RCC 7860 (cell line): Measurements from ENCODE around the gene MAGEA2.
"Not testable (repeated sequence)": the region's sequence is repeated elsewhere in the genome, so short reads cannot be mapped to it uniquely, and the experiment has no call there.

Source experiments
- DNase-seq: peaks from one replicate; pipeline ENCODE4 v3.0.0-alpha.2; 2015; ENCODE audit warnings: low spot score
- FAIRE-seq: peaks from 2 replicates; lab custom pipeline; 2012; peaks lifted over from hg19 to GRCh38; lab: Jason Lieb, UNC

The MAGEA2 gene

GRCh38 chrX:152753686-152754650 lies at the start of gene MAGEA2:
MAGEA2 (minus strand) TSS chrX:152753842; CDS start chrX:152751363, 2,479 bp downstream.
- not testable (repeated sequence) for DNase-seq, FAIRE-seq

- FAIRE-seq (no peak), DNase-seq (no peak)
Measured at GRCh38 chrX:152798945-152799344, 45.3 kb upstream of the MAGEA2 start.

GRCh38 chrX:152787062-152787461 lies 33.4 kb upstream of the MAGEA2 start:
- FAIRE-seq, DNase-seq: not testable (repeated sequence)

GRCh38 chrX:152769549-152770289 lies 16.1 kb upstream of the MAGEA2 start, which contains the start of gene MAGEA6:
MAGEA6 (minus strand) TSS chrX:152769689; CDS start chrX:152767650, 2,039 bp downstream.
- not testable (repeated sequence) for FAIRE-seq, DNase-seq

- not testable (repeated sequence) for FAIRE-seq
Measured at GRCh38 chrX:152766562-152766961, 12.9 kb upstream of the MAGEA2 start.

GRCh38 chrX:152761582-152761981 lies 7.9 kb upstream of the MAGEA2 start:
- not testable (repeated sequence) for DNase-seq, FAIRE-seq

More at GRCh38 chrX:152766562-152766961, 12.9 kb upstream of the MAGEA2 start:
- not testable (repeated sequence) for DNase-seq

- FAIRE-seq, DNase-seq: not testable (repeated sequence)
Measured at GRCh38 chrX:152759544-152759943, 5.9 kb upstream of the MAGEA2 start.

- FAIRE-seq, DNase-seq: not testable (repeated sequence)
Measured at GRCh38 chrX:152758918-152759317, 5.3 kb upstream of the MAGEA2 start, which contains the start of gene CSAG3. CSAG3 (plus strand) TSS chrX:152759218.

- FAIRE-seq, DNase-seq: not testable (repeated sequence)
Measured at GRCh38 chrX:152754871-152755270, 1.2 kb upstream of the MAGEA2 start.

- FAIRE-seq, result no peak
- no peak for DNase-seq
Measured at GRCh38 chrX:152738560-152738959, 15.1 kb downstream of the MAGEA2 start.

GRCh38 chrX:152736528-152736927 lies 17.1 kb downstream of the MAGEA2 start:
- not testable (repeated sequence) for DNase-seq, FAIRE-seq

GRCh38 chrX:152735860-152736511 lies 17.7 kb downstream of the MAGEA2 start:
- FAIRE-seq (no peak), DNase-seq (no peak)

GRCh38 chrX:152735101-152735500 lies 18.5 kb downstream of the MAGEA2 start:
- DNase-seq, result no peak
- no peak for FAIRE-seq

GRCh38 chrX:152734143-152734858 lies 19.3 kb downstream of the MAGEA2 start:
- not testable (repeated sequence) for DNase-seq, FAIRE-seq

GRCh38 chrX:152733261-152733975 lies 20.2 kb downstream of the MAGEA2 start, which contains the start of the genes CSAG1 and MAGEA12:
CSAG1 (minus strand) TSS chrX:152733721; CDS start chrX:152732460, 1,261 bp downstream.
MAGEA12 (plus strand) TSS chrX:152733757; CDS start chrX:152736162, 2,405 bp downstream.
- no peak for DNase-seq
- FAIRE-seq, result no peak

- FAIRE-seq, result no peak
- DNase-seq, result no peak
Measured at GRCh38 chrX:152725409-152725808, 28.2 kb downstream of the MAGEA2 start.

GRCh38 chrX:152713815-152714787 lies 39.5 kb downstream of the MAGEA2 start, which contains the start of gene MAGEA2B:
MAGEA2B (plus strand) TSS chrX:152714628; CDS start chrX:152717107, 2,479 bp downstream.
- not testable (repeated sequence) for FAIRE-seq, DNase-seq

GRCh38 chrX:152713195-152713594 lies 40.4 kb downstream of the MAGEA2 start:
- DNase-seq, FAIRE-seq: not testable (repeated sequence)
